SIG-M5 treated with dmso at 0.1 percent for 504 hours (cell line): ENCODE data around the gene KHNYN.
A peak's percentile ranks its signal among the peaks of the same experiment; 100 is the strongest.

Source experiments
- DNase-seq: peaks from one replicate; lab custom pipeline; 2025; ENCODE audit not compliant: unreplicated experiment; lab: John Stamatoyannopoulos, UW

The KHNYN gene

GRCh38 chr14:24399999-24400718, 29.6 kb upstream of the KHNYN start:
- DNase-seq: no peak

- no peak for DNase-seq
Measured at GRCh38 chr14:24401810-24402702, 27.7 kb upstream of the KHNYN start.

GRCh38 chr14:24403294-24403998, 26.3 kb upstream of the KHNYN start:
- no peak for DNase-seq

- no peak for DNase-seq
Measured at GRCh38 chr14:24404814-24405213, 24.9 kb upstream of the KHNYN start.

- DNase-seq: no peak
Measured at GRCh38 chr14:24406416-24406815, 23.3 kb upstream of the KHNYN start.

GRCh38 chr14:24407608-24408325, 22.0 kb upstream of the KHNYN start:
- no peak for DNase-seq

GRCh38 chr14:24408764-24409163, 21.0 kb upstream of the KHNYN start:
- DNase-seq: no peak

GRCh38 chr14:24409192-24409591, 20.6 kb upstream of the KHNYN start:
- DNase-seq: no peak

- DNase-seq: no peak
Measured at GRCh38 chr14:24409956-24410355, 19.8 kb upstream of the KHNYN start.

GRCh38 chr14:24411443-24412389, 18.0 kb upstream of the KHNYN start:
- peak; percentile 63 for DNase-seq

- no peak for DNase-seq
Measured at GRCh38 chr14:24414077-24414476, 15.7 kb upstream of the KHNYN start.

GRCh38 chr14:24414732-24415420, 14.9 kb upstream of the KHNYN start:
- DNase-seq: no peak

GRCh38 chr14:24415421-24416253, 14.1 kb upstream of the KHNYN start:
- DNase-seq: no peak

GRCh38 chr14:24416254-24416931, 13.4 kb upstream of the KHNYN start:
- DNase-seq: no peak

GRCh38 chr14:24416932-24417619, 12.7 kb upstream of the KHNYN start:
- no peak for DNase-seq

- DNase-seq: no peak
Measured at GRCh38 chr14:24417832-24418491, 11.8 kb upstream of the KHNYN start.

- DNase-seq: no peak
Measured at GRCh38 chr14:24418492-24418873, 11.3 kb upstream of the KHNYN start.
